Measurements from ENCODE around the gene COMMD7.

COMMD7 gene

GRCh38 chr20:32655903-32656512, 87.3 kb downstream of the COMMD7 start:
- no peak overlapping the region for H3K9ac ChIP-seq (ENCODE audit: low read length)
- H2BK15ac ChIP-seq (ENCODE audit: low read depth, poor library complexity, severe bottlenecking): no peak overlapping the region
- no peak overlapping the region for H3K23ac ChIP-seq (ENCODE audit: low read length in 2 of 2)
- DNase-seq: no peak
- H3K9me3 ChIP-seq (ENCODE audit: control insufficient read depth, low read length): no peaks in the 10 kb centered on the region
- H4K8ac ChIP-seq (ENCODE audit: low read length): no peak overlapping the region
- H3K4me1 ChIP-seq (ENCODE audit: control insufficient read depth, insufficient read depth, low read depth, low read length): peaks cover 2% of the 10 kb centered on the region
- no peak overlapping the region for H3K4me2 ChIP-seq (ENCODE audit: low read length, poor library complexity, severe bottlenecking)
- no peaks in the 10 kb centered on the region for H3K36me3 ChIP-seq (ENCODE audit: control insufficient read depth in 1 of 2, insufficient read depth in 2 of 2, low read depth in 1 of 2, low read length in 2 of 2)
- H2BK12ac ChIP-seq (ENCODE audit: low read length in 2 of 2): no peak overlapping the region
- H2AFZ ChIP-seq (ENCODE audit: low read depth, low read length): no peak overlapping the region
- no peak overlapping the region for H3K4ac ChIP-seq (ENCODE audit: low read depth in 1 of 2, low read length in 2 of 2)
- H3K79me1 ChIP-seq (replicated peaks; ENCODE audit: low read length, poor library complexity, severe bottlenecking): no peaks in the 10 kb centered on the region
- H3K14ac ChIP-seq (ENCODE audit: low read length in 2 of 2): no peak overlapping the region
- no peak overlapping the region for H4K91ac ChIP-seq (ENCODE audit: low read length)
- H3K27ac ChIP-seq (ENCODE audit: low read length, poor library complexity, severe bottlenecking): no peak overlapping the region
- 74% methylated on average over 2 of the region's 2 CpGs for WGBS
- H3K18ac ChIP-seq (ENCODE audit: low read depth in 1 of 2, low read length in 2 of 2): no peak overlapping the region
- H3K4me3 ChIP-seq (ENCODE audit: insufficient read depth in 1 of 2, low read depth in 1 of 2, low read length in 2 of 2): no peak overlapping the region
- no peak overlapping the region for H2BK5ac ChIP-seq (ENCODE audit: low read depth, low read length, poor library complexity, severe bottlenecking)
- no peak overlapping the region for H2AK5ac ChIP-seq (ENCODE audit: low read length, severe bottlenecking)
- H3K27me3 ChIP-seq (ENCODE audit: control insufficient read depth in 1 of 2, insufficient read depth in 1 of 2, low read length in 2 of 2): peaks cover 6 to 10% of the 10 kb centered on the region in 2 experiments
- H2BK120ac ChIP-seq (ENCODE audit: low read depth, low read length): no peak overlapping the region

- no peak overlapping the region for H3K4me2 ChIP-seq (ENCODE audit: low read length, poor library complexity, severe bottlenecking)
- H3K9me3 ChIP-seq (ENCODE audit: control insufficient read depth, low read length): no peaks in the 10 kb centered on the region
- H2BK12ac ChIP-seq (ENCODE audit: low read length in 2 of 2): no peak overlapping the region
- DNase-seq: peak; percentile 75
- H2AFZ ChIP-seq (ENCODE audit: low read depth, low read length): no peak overlapping the region
- H3K4me3 ChIP-seq (ENCODE audit: insufficient read depth in 1 of 2, low read depth in 1 of 2, low read length in 2 of 2): no peak overlapping the region
- H3K4me1 ChIP-seq (ENCODE audit: control insufficient read depth, insufficient read depth, low read depth, low read length): peaks cover 3% of the 10 kb centered on the region
- H2AK5ac ChIP-seq (ENCODE audit: low read length, severe bottlenecking): no peak overlapping the region
- no peak overlapping the region for H4K91ac ChIP-seq (ENCODE audit: low read length)
- no peak overlapping the region for H3K14ac ChIP-seq (ENCODE audit: low read length in 2 of 2)
- H2BK15ac ChIP-seq (ENCODE audit: low read depth, poor library complexity, severe bottlenecking): no peak overlapping the region
- H3K36me3 ChIP-seq (ENCODE audit: control insufficient read depth in 1 of 2, insufficient read depth in 2 of 2, low read depth in 1 of 2, low read length in 2 of 2): no peaks in the 10 kb centered on the region
- H3K27me3 ChIP-seq (ENCODE audit: control insufficient read depth in 1 of 2, insufficient read depth in 1 of 2, low read length in 2 of 2): peaks cover 6 to 10% of the 10 kb centered on the region in 2 experiments
- no peak overlapping the region for H2BK5ac ChIP-seq (ENCODE audit: low read depth, low read length, poor library complexity, severe bottlenecking)
- H3K79me1 ChIP-seq (replicated peaks; ENCODE audit: low read length, poor library complexity, severe bottlenecking): no peaks in the 10 kb centered on the region
- H4K8ac ChIP-seq (ENCODE audit: low read length): peak overlapping the region; percentile 59
- no peak overlapping the region for H3K9ac ChIP-seq (ENCODE audit: low read length)
- H3K18ac ChIP-seq (ENCODE audit: low read depth in 1 of 2, low read length in 2 of 2): no peak overlapping the region
- no peak overlapping the region for H2BK120ac ChIP-seq (ENCODE audit: low read depth, low read length)
- no peak overlapping the region for H3K27ac ChIP-seq (ENCODE audit: low read length, poor library complexity, severe bottlenecking)
- H3K23ac ChIP-seq (ENCODE audit: low read length in 2 of 2): no peak overlapping the region
- 3% methylated on average over 7 of the region's 8 CpGs for WGBS
- H3K4ac ChIP-seq (ENCODE audit: low read depth in 1 of 2, low read length in 2 of 2): no peak overlapping the region
Observed at GRCh38 chr20:32652739-32653526, 90.3 kb downstream of the COMMD7 start.
